ENCODE results near the gene DYSF.

The DYSF gene

DNA sequence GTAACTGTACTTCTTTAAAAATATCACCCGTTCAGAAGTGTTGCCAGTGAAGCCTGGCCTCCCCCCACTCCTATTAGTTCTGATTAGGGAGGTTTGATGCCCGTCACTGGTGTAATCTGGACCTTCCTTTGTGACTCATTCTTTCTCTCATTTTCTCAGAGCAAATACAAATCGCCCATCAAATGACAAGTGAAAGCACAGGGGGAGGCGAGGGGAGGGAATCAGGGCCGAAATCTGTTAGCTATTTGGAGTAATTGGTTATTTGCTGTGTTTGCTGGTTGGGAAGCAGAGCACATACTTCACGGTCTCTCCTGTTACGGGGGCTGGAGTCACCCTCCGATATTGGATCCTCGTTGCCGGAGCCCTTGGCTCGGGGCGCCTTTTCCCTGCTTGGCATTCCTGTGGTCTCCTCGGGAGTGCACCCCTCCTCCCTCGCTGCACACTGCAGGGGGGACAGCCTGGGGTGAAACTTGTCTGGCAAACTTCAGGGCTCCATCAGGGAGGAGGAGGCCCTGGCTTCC lies 178.1 kb downstream of the DYSF start:
- H3K36me3 ChIP-seq (ENCODE audit: control insufficient read depth, low read length), result no peaks in the 10 kb centered on the region
- H3K4me2 ChIP-seq (ENCODE audit: low read length), result no peak overlapping the region
- H3K9me2 ChIP-seq (replicated peaks; ENCODE audit: control insufficient read depth, low read length), result no peaks in the 10 kb centered on the region
- H4K20me1 ChIP-seq (ENCODE audit: control insufficient read depth, insufficient read depth, low read depth, low read length), result no peaks in the 10 kb centered on the region
- H3K27me3 ChIP-seq (ENCODE audit: control insufficient read depth, low read length), result no peaks in the 10 kb centered on the region; the same call in 1 of the 2 replicates
- no peaks in the 10 kb centered on the region for H3F3A ChIP-seq (ENCODE audit: control insufficient read depth, insufficient read depth)
- H3K27ac ChIP-seq (ENCODE audit: low read depth, low read length), result no peak overlapping the region
- H3K9me3 ChIP-seq (ENCODE audit: control insufficient read depth, insufficient read depth, low read length), result no peaks in the 10 kb centered on the region
- no peaks in the 10 kb centered on the region for H3K4me1 ChIP-seq (ENCODE audit: control insufficient read depth, low read length)
- H3K79me2 ChIP-seq (ENCODE audit: control insufficient read depth, low read length), result no peaks in the 10 kb centered on the region
- H3K4me3 ChIP-seq (ENCODE audit: low read length), result no peak overlapping the region
- TF ChIP-seq, protein P1, sequence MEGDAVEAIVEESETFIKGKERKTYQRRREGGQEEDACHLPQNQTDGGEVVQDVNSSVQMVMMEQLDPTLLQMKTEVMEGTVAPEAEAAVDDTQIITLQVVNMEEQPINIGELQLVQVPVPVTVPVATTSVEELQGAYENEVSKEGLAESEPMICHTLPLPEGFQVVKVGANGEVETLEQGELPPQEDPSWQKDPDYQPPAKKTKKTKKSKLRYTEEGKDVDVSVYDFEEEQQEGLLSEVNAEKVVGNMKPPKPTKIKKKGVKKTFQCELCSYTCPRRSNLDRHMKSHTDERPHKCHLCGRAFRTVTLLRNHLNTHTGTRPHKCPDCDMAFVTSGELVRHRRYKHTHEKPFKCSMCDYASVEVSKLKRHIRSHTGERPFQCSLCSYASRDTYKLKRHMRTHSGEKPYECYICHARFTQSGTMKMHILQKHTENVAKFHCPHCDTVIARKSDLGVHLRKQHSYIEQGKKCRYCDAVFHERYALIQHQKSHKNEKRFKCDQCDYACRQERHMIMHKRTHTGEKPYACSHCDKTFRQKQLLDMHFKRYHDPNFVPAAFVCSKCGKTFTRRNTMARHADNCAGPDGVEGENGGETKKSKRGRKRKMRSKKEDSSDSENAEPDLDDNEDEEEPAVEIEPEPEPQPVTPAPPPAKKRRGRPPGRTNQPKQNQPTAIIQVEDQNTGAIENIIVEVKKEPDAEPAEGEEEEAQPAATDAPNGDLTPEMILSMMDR (IDR thresholded peaks at IDR 0.05; ENCODE audit: low read depth, low read length, poor library complexity, severe bottlenecking), result no peak
- TF ChIP-seq EZH2phosphoT487 (IDR thresholded peaks at IDR 0.05; ENCODE audit: borderline replicate concordance, low read length), result no peak

DNA sequence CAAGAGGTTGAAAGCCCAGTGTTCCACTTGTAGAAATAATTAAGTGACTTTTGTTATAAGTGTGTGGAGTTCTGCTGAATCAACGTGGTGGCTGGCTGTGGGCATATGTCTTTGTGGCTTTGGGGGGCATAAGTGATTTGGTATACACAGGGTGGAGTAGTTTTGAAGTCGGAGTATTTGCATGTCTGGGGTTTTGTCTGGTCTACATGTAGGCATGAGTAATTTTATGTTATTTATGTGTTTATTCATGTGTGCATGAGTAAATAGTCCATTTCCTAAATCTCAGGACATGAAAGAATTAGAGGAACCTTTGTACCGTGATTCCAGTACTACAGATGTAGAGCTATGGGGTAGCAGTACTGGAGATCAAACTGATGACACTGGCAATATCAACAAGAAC lies 179.7 kb downstream of the DYSF start:
- Histone ChIP-seq H3K27me3 (ENCODE audit: control insufficient read depth, low read length) (no peaks in the 10 kb centered on the region; the same call in 1 of the 2 replicates), H3K4me2 (ENCODE audit: low read length) (no peak overlapping the region), H4K20me1 (ENCODE audit: control insufficient read depth, insufficient read depth, low read depth, low read length) (no peaks in the 10 kb centered on the region), H3K36me3 (ENCODE audit: control insufficient read depth, low read length) (no peaks in the 10 kb centered on the region), H3K9me3 (ENCODE audit: control insufficient read depth, insufficient read depth, low read length) (no peaks in the 10 kb centered on the region), H3K4me1 (ENCODE audit: control insufficient read depth, low read length) (no peaks in the 10 kb centered on the region), H3K9me2 (replicated peaks; ENCODE audit: control insufficient read depth, low read length) (no peaks in the 10 kb centered on the region), H3K27ac (ENCODE audit: low read depth, low read length) (no peak overlapping the region), H3F3A (ENCODE audit: control insufficient read depth, insufficient read depth) (no peaks in the 10 kb centered on the region), H3K79me2 (ENCODE audit: control insufficient read depth, low read length) (no peaks in the 10 kb centered on the region), H3K4me3 (ENCODE audit: low read length) (no peak overlapping the region)
- no peak for TF ChIP-seq EZH2phosphoT487 (IDR thresholded peaks at IDR 0.05; ENCODE audit: borderline replicate concordance, low read length)
- TF ChIP-seq, protein P1 (IDR thresholded peaks at IDR 0.05; ENCODE audit: low read depth, low read length, poor library complexity, severe bottlenecking), result no peak

DNA sequence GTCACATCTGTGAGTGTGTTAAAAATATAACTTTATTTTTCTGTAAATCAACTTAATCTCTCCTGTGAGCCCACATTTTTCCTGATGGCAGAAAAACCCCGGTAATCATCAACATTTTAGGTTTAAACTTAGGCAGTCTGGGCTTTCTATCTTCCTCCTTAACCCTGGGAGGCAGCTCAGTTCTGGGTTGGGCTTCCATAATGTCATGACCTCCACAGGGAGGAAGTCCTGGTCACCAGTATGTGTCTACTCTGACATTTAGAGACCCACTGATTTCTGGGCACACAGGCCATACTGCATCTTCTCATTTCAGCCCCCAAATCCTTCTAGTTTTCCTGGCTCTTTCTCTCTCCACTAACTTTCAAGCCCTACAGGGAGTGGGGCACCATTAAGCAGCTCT lies 181.2 kb downstream of the DYSF start:
- H3K27me3 ChIP-seq (ENCODE audit: control insufficient read depth, low read length), result no peaks in the 10 kb centered on the region; the same call in 1 of the 2 replicates
- H3K4me2 ChIP-seq (ENCODE audit: low read length), result no peak overlapping the region
- H3K4me1 ChIP-seq (ENCODE audit: control insufficient read depth, low read length), result no peaks in the 10 kb centered on the region
- no peak for TF ChIP-seq EZH2phosphoT487 (IDR thresholded peaks at IDR 0.05; ENCODE audit: borderline replicate concordance, low read length)
- TF ChIP-seq, protein P1 (IDR thresholded peaks at IDR 0.05; ENCODE audit: low read depth, low read length, poor library complexity, severe bottlenecking), result no peak
- no peaks in the 10 kb centered on the region for H3K79me2 ChIP-seq (ENCODE audit: control insufficient read depth, low read length)
- no peaks in the 10 kb centered on the region for H3K9me2 ChIP-seq (replicated peaks; ENCODE audit: control insufficient read depth, low read length)
- H3K4me3 ChIP-seq (ENCODE audit: low read length), result no peak overlapping the region
- H3K9me3 ChIP-seq (ENCODE audit: control insufficient read depth, insufficient read depth, low read length), result no peaks in the 10 kb centered on the region
- H3F3A ChIP-seq (ENCODE audit: control insufficient read depth, insufficient read depth), result no peaks in the 10 kb centered on the region
- H4K20me1 ChIP-seq (ENCODE audit: control insufficient read depth, insufficient read depth, low read depth, low read length), result no peaks in the 10 kb centered on the region
- H3K27ac ChIP-seq (ENCODE audit: low read depth, low read length), result no peak overlapping the region
- no peaks in the 10 kb centered on the region for H3K36me3 ChIP-seq (ENCODE audit: control insufficient read depth, low read length)
